GM06990 (cell line): Measurements from ENCODE around the gene ANKRD27.

Experiments used
- DNase-seq: peaks from one replicate; pipeline ENCODE4 v3.0.0-alpha.2; 2011; ENCODE audit not compliant: insufficient read length; ENCODE audit errors: extremely low read depth
- H3K27me3 ChIP-seq: replicated peaks from 2 replicates; pipeline ENCODE4 v1.6.0; 2011; ENCODE audit warnings: low read length; ENCODE audit not compliant: control insufficient read depth, insufficient read depth
- H3K36me3 ChIP-seq: 2 replicates; pipeline ENCODE4 v1.5.1; 2011; ENCODE audit warnings: low read length; ENCODE audit not compliant: control insufficient read depth, insufficient read depth
- H3K4me3 ChIP-seq: replicated peaks from 2 replicates; pipeline ENCODE4 v1.5.1; 2011; ENCODE audit warnings: low read depth, mild to moderate bottlenecking, control low read depth, low read length
- CTCF ChIP-seq: IDR thresholded peaks from 2 replicates; pipeline ENCODE4 v1.5.1; 2011; ENCODE audit warnings: low read length, control low read depth, mild to moderate bottlenecking, inconsistent platforms; ENCODE audit not compliant: insufficient read depth, poor library complexity, severe bottlenecking

Gene ANKRD27

GRCh38 chr19:32555786-32556185, 119.2 kb downstream of the ANKRD27 start:
- DNase-seq: no peak
- no peak overlapping the region for H3K4me3 ChIP-seq
- TF ChIP-seq CTCF: no peak
- H3K36me3 ChIP-seq: no peaks in the 10 kb centered on the region
- no peaks in the 10 kb centered on the region for H3K27me3 ChIP-seq

GRCh38 chr19:32550666-32551065, 124.3 kb downstream of the ANKRD27 start:
- DNase-seq: no peak
- Histone ChIP-seq H3K27me3 (no peaks in the 10 kb centered on the region), H3K36me3 (no peaks in the 10 kb centered on the region), H3K4me3 (no peak overlapping the region)
- TF ChIP-seq CTCF: no peak
